Activated CD4-positive, CD25-positive, alpha-beta regulatory T cell (primary cell): Measurements from ENCODE around the gene SMIM5.

Experiments used
- DNase-seq, 4 experiments: peaks; one replicate each; lab custom pipeline; 2025; lab: John Stamatoyannopoulos, UW

The SMIM5 gene

GRCh38 chr17:75603123-75603522 lies 30.1 kb upstream of the SMIM5 start:
- no peak for DNase-seq

- no peak for DNase-seq
Observed at GRCh38 chr17:75604034-75604695, 29.1 kb upstream of the SMIM5 start.

GRCh38 chr17:75605790-75606189 lies 27.4 kb upstream of the SMIM5 start:
- DNase-seq, result no peak

GRCh38 chr17:75607086-75607485 lies 26.1 kb upstream of the SMIM5 start:
- no peak for DNase-seq

- DNase-seq, result no peak
Observed at GRCh38 chr17:75610103-75610984, 22.9 kb upstream of the SMIM5 start.

- DNase-seq, result no peak
Observed at GRCh38 chr17:75611851-75612429, 21.3 kb upstream of the SMIM5 start.

- no peak for DNase-seq
Observed at GRCh38 chr17:75612906-75613626, 20.2 kb upstream of the SMIM5 start.

GRCh38 chr17:75614006-75614405 lies 19.2 kb upstream of the SMIM5 start:
- DNase-seq, result no peak

- no peak for DNase-seq
Observed at GRCh38 chr17:75614556-75615270, 18.5 kb upstream of the SMIM5 start.

GRCh38 chr17:75615301-75615700 lies 17.9 kb upstream of the SMIM5 start:
- no peak for DNase-seq

GRCh38 chr17:75616521-75617122 lies 16.6 kb upstream of the SMIM5 start:
- DNase-seq, result no peak

GRCh38 chr17:75617218-75617617 lies 16.0 kb upstream of the SMIM5 start:
- DNase-seq, result no peak

- DNase-seq, result no peak
Observed at GRCh38 chr17:75617675-75618074, 15.6 kb upstream of the SMIM5 start.

GRCh38 chr17:75619506-75620431 lies 13.5 kb upstream of the SMIM5 start:
- no peak for DNase-seq

- no peak for DNase-seq
Observed at GRCh38 chr17:75621489-75621888, 11.7 kb upstream of the SMIM5 start.

- DNase-seq, result no peak
Observed at GRCh38 chr17:75622076-75622475, 11.2 kb upstream of the SMIM5 start.

GRCh38 chr17:75622771-75623273 lies 10.4 kb upstream of the SMIM5 start:
- DNase-seq, result no peak

GRCh38 chr17:75623386-75623785 lies 9.8 kb upstream of the SMIM5 start:
- DNase-seq, result no peak

GRCh38 chr17:75624021-75624420 lies 9.2 kb upstream of the SMIM5 start:
- no peak for DNase-seq
